Measurements from ENCODE around the gene ATRNL1.

DNA sequence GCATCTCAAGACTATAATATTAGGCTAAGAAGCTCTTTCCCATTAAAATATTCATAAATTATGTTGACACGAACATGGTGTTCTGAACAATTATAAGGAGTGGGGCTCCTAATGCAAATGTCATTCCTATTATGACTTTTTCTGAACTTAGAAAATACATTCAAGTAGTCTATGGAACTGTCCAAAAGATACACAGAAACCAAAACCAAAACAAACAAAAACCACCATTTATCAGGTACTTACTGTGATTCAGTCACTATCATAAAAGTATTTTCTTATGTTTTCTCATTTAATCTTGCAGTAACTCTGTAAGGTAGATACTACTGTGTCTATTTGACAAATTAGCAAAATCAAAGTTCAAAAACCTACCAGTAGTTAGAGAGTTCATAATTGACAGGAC, 773.0 kb downstream of the ATRNL1 start:
- TF ChIP-seq CTCF (IDR thresholded peaks at IDR 0.05; ENCODE audit: borderline replicate concordance, extremely low read depth, low read length, poor library complexity, severe bottlenecking) (no peak), EZH2 (IDR thresholded peaks at IDR 0.05; ENCODE audit: borderline replicate concordance, low read depth, low read length, severe bottlenecking) (no peak)
